ENCODE results near the gene RFX8. TPM values are rescaled to one million over a fixed set of nuclear protein-coding genes. Genes with fewer than 3 reads are reported as not detected.

RFX8 gene
- polyA plus RNA-seq, 1 of the 3 experiments (the other 2 are of a cell fraction), result 0.07 TPM

GRCh38 chr2:101399021-101399799, 75.7 kb downstream of the RFX8 start:
- Histone ChIP-seq H3K9me2 (no peaks in the 10 kb centered on the region), H3K4me3 (ENCODE audit: low read depth in 2 of 2, low read length in 1 of 2) (no peak overlapping the region), H4K20me1 (ENCODE audit: insufficient read depth) (no peaks in the 10 kb centered on the region), H2AFZ (ENCODE audit: low read depth) (no peak overlapping the region), H3K4me1 (ENCODE audit: control insufficient read depth in 1 of 2, insufficient read depth in 2 of 2, low read depth in 1 of 2, low read length in 1 of 2) (peaks cover 0 to 8% of the 10 kb centered on the region in 2 experiments; a peak in 2 of 4 replicates), H3K36me3 (replicated peaks in 1 of 2; ENCODE audit: control insufficient read depth in 1 of 2, insufficient read depth in 2 of 2, low read length in 1 of 2) (no peaks in the 10 kb centered on the region), H3K9me3 (no peaks in the 10 kb centered on the region), H3K4me2 (no peak overlapping the region), H3K27ac (ENCODE audit: low read depth in 2 of 2, low read length in 1 of 2) (no peak overlapping the region), H3K27me3 (ENCODE audit: insufficient read depth) (no peaks in the 10 kb centered on the region), H3K79me2 (ENCODE audit: insufficient read depth) (no peaks in the 10 kb centered on the region), H3K9ac (no peak overlapping the region), H3F3A (replicated peaks; ENCODE audit: insufficient read depth) (peaks cover 15% of the 10 kb centered on the region)
- POLR2A ChIA-PET, result no interaction called here
- TF ChIP-seq EZH2phosphoT487 (IDR thresholded peaks at IDR 0.05; ENCODE audit: borderline replicate concordance, low read depth) (no peak), YY1 (IDR thresholded peaks at IDR 0.05; ENCODE audit: low read depth) (no peak), JUND (IDR thresholded peaks at IDR 0.05) (no peak), RFX5 (IDR thresholded peaks at IDR 0.05; ENCODE audit: low read length) (no peak), REST (IDR thresholded peaks at IDR 0.05; ENCODE audit: low read depth, low read length) (no peak), IRF3 (IDR thresholded peaks at IDR 0.05; ENCODE audit: low read depth, low read length) (no peak), NFIC (IDR thresholded peaks at IDR 0.05; ENCODE audit: borderline replicate concordance) (no peak), SMC3 (IDR thresholded peaks at IDR 0.05; ENCODE audit: low read depth, low read length) (no peak), GATA2 (CRISPR knock-in tag; IDR thresholded peaks at IDR 0.05) (no peak), ELF1 (IDR thresholded peaks at IDR 0.05) (no peak), PBX3 (IDR thresholded peaks at IDR 0.05) (no peak)
- TF ChIP-seq, protein P1, sequence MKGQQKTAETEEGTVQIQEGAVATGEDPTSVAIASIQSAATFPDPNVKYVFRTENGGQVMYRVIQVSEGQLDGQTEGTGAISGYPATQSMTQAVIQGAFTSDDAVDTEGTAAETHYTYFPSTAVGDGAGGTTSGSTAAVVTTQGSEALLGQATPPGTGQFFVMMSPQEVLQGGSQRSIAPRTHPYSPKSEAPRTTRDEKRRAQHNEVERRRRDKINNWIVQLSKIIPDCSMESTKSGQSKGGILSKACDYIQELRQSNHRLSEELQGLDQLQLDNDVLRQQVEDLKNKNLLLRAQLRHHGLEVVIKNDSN (IDR thresholded peaks at IDR 0.05; ENCODE audit: borderline replicate concordance, low read depth), result no peak
- no peak for DNase-seq
- CTCF ChIA-PET, result interaction anchor here (1.1 to 5.4 kb wide), 5 partner anchors 12 to 621 kb away, joined by 3 to 34 read pairs (median 5); partner anchors contain the start of genes CREG2 and MAP4K4
- 90% methylated on average over 11 of the region's 11 CpGs for WGBS (ENCODE audit: low lambda C conversion rate)

Measured in SK-N-SH (cell line).